K562 (cell line): ENCODE results near the gene TMEM39B. TPM values are rescaled to one million over a fixed set of nuclear protein-coding genes. Genes with fewer than 3 reads are reported as not detected.

Experiments used
- ARID3A ChIP-seq: IDR thresholded peaks from 2 replicates; pipeline ENCODE4 v1.6.1; 2012; ENCODE audit warnings: low read depth, low read length, improper control_type of control experiment, borderline replicate concordance
- HES1 ChIP-seq: fragments of 450-650 bp; IDR thresholded peaks from 2 replicates; pipeline ENCODE4 v1.6.1; 2016; ENCODE audit warnings: low read depth, mild to moderate bottlenecking, moderate library complexity
- HNRNPL ChIP-seq: fragments of 200-400 bp; formaldehyde crosslinking; IDR thresholded peaks from 2 replicates; pipeline ENCODE4 v1.6.1; 2017; ENCODE audit warnings: low read depth, mild to moderate bottlenecking, low read length
- SAP30 ChIP-seq: fragments of 200-600 bp; sonication (generic); IDR thresholded peaks from 2 replicates; pipeline ENCODE4 v1.6.1; 2012; ENCODE audit warnings: borderline replicate concordance, low read depth, mild to moderate bottlenecking, moderate library complexity, low read length, control low read depth, inconsistent platforms; ENCODE audit not compliant: insufficient read depth, poor library complexity, severe bottlenecking
- STAT5A ChIP-seq: IDR thresholded peaks from 2 replicates; pipeline ENCODE4 v1.6.1; 2012; ENCODE audit warnings: low read length, inconsistent platforms, borderline replicate concordance
- ZNF507 ChIP-seq: conservative IDR thresholded peaks from 2 replicates; pipeline ENCODE4 v1.6.1; 2017; ENCODE audit warnings: missing genetic modification characterization, missing compliant biosample characterization
- ZNF518B ChIP-seq: fragments of 250-450 bp; sonication (Bioruptor Pico); IDR thresholded peaks from 2 replicates; pipeline ENCODE4 v1.5.0; 2021; ENCODE audit warnings: mild to moderate bottlenecking, moderate library complexity
- ZNF699 ChIP-seq: fragments of 250-450 bp; sonication (Bioruptor Pico); IDR thresholded peaks from 2 replicates; pipeline ENCODE4 v1.8.0; 2021; ENCODE audit warnings: mild to moderate bottlenecking, moderate library complexity; ENCODE audit not compliant: insufficient replicate concordance
- ZNF77 ChIP-seq: fragments of 250-450 bp; sonication (Bioruptor Pico); IDR thresholded peaks from 2 replicates; pipeline ENCODE4 v1.5.0; 2020
- ZZZ3 ChIP-seq: fragments of 450-650 bp; IDR thresholded peaks from 2 replicates; pipeline ENCODE4 v1.6.1; 2016; ENCODE audit warnings: antibody characterized with exemption, mild to moderate bottlenecking, moderate library complexity
- polyA plus RNA-seq, 8 experiments: library from polyadenylated mRNA; depleted of rRNA in 4 of 8; stranded (reverse) in 5 of 8; unstranded in 3 of 8; fragments of >200 nt; fragmentation: Nextera tagmentation in 2 of 8; fragmentation: Illumina TruSeq in 1 of 8; extraction: Ambion mirVana in 2 of 8; extraction: Trizol in 1 of 8; gene quantifications; 2 replicates each; pipeline versions ENCODE4 v1.2.1 to v1.2.3, GENCODE V29; 2011 to 2014; ENCODE audit warnings: inconsistent platforms in 1 of 8, missing spikeins in 1 of 8
- total RNA-seq, 7 experiments: library from RNA; depleted of rRNA in 6 of 7; stranded (reverse); fragments of >200 nt in 6 of 7; fragmentation: Illumina TruSeq in 2 of 7; extraction: Trizol in 2 of 7; gene quantifications; 2 replicates each; pipeline versions ENCODE4 v1.2.1 to v1.2.3, GENCODE V29; 2011 to 2021; ENCODE audit warnings: low replicate concordance in 1 of 7

TMEM39B gene
- total and polyA plus RNA-seq, 9 of the 15 experiments (the other 6 are each of a cell fraction or from before 2014, with no cell fraction given) = 0.92 to 28.5 (median 9.7) TPM

GRCh38 chr1:32127409-32128198 is 54.9 kb downstream of the TMEM39B start (continued):
- TF ChIP-seq ARID3A (peak; percentile 87; the same call in 1 of the 2 replicates), HES1 (peak; percentile 46; the same call in 1 of the 2 replicates), ZNF518B (CRISPR knock-in tag) (no peak), ZNF699 (CRISPR knock-in tag) (no peak), SAP30 (no peak), HNRNPL (no peak), ZZZ3 (no peak), STAT5A (peak; percentile 65; the same call in 1 of the 2 replicates), ZNF77 (CRISPR knock-in tag) (no peak), ZNF507 (tag) (no peak)
